SK-N-SH (cell line): Measurements from ENCODE around the gene RPS26. TPM values are rescaled to one million over a fixed set of nuclear protein-coding genes. Genes with fewer than 3 reads are reported as not detected.
"Not testable (repeated sequence)": the region's sequence is repeated elsewhere in the genome, so short reads cannot be mapped to it uniquely, and the experiment has no call there.

ENCODE experiments used
- CTCF ChIA-PET: fragments of 300-600, 350-600 bp; formaldehyde crosslinking; extraction: SDS; loops from one replicate; lab custom pipeline; 2021; lab: Yijun Ruan, JAX
- POLR2A ChIA-PET: fragments of 350-600 bp; sonication (Branson Sonifier 250); formaldehyde crosslinking; extraction: SDS; loops from one replicate; lab custom pipeline; 2020; ENCODE audit warnings: antibody characterized with exemption, inconsistent platforms; lab: Yijun Ruan, JAX
- DNase-seq: peaks from one replicate; pipeline ENCODE4 v3.0.0; 2012
- H2AFZ ChIP-seq: fragments of 200-600 bp; sonication (generic); 2 replicates; pipeline ENCODE4 v1.8.1; 2016; ENCODE audit warnings: antibody characterized with exemption, mild to moderate bottlenecking, low read depth
- H3F3A ChIP-seq: fragments of 200-600 bp; sonication (generic); replicated peaks from 2 replicates; pipeline ENCODE3; 2016; ENCODE audit warnings: antibody characterized with exemption, mild to moderate bottlenecking; ENCODE audit not compliant: insufficient read depth
- H3K27ac ChIP-seq, 2 experiments: fragments of 200-500 bp in 1 of 2; fragments of 200-600 bp in 1 of 2; sonication (Bioruptor generic) in 1 of 2; sonication (generic), shearing (Covaris generic) in 1 of 2; 2 replicates each; pipeline versions ENCODE4 v1.5.1 to v1.6.1; 2014 to 2016; ENCODE audit warnings: low read depth in 2 of 2, inconsistent platforms in 1 of 2, low read length in 1 of 2, mild to moderate bottlenecking in 1 of 2, mixed read lengths in 1 of 2
- H3K27me3 ChIP-seq: fragments of 200-600 bp; sonication (generic), shearing (Covaris generic); 2 replicates; pipeline ENCODE4 v1.6.1; 2016; ENCODE audit warnings: mixed run types; ENCODE audit not compliant: insufficient read depth
- H3K36me3 ChIP-seq, 2 experiments: fragments of 200-500 bp in 1 of 2; fragments of 200-600 bp in 1 of 2; sonication (Bioruptor generic) in 1 of 2; sonication (generic) in 1 of 2; replicated peaks in 1 of 2; 2 replicates each; pipeline versions ENCODE3 to v1.5.1; 2014 to 2016; ENCODE audit warnings: low read length in 1 of 2, mild to moderate bottlenecking in 1 of 2; ENCODE audit not compliant: insufficient read depth in 2 of 2, control insufficient read depth in 1 of 2
- H3K4me1 ChIP-seq, 2 experiments: fragments of 200-500 bp in 1 of 2; fragments of 200-600 bp in 1 of 2; sonication (Bioruptor generic) in 1 of 2; sonication (generic), shearing (Covaris generic) in 1 of 2; 2 replicates each; pipeline versions ENCODE4 v1.5.1 to v1.6.1; 2014 to 2016; ENCODE audit warnings: low read depth in 1 of 2, low read length in 1 of 2, mixed run types in 1 of 2; ENCODE audit not compliant: insufficient read depth in 2 of 2, control insufficient read depth in 1 of 2
- H3K4me2 ChIP-seq: fragments of 200-600 bp; sonication (generic), shearing (Covaris generic); 2 replicates; pipeline ENCODE4 v1.6.1; 2017; ENCODE audit warnings: mixed run types
- H3K4me3 ChIP-seq, 2 experiments: fragments of 200-500 bp in 1 of 2; fragments of 200-600 bp in 1 of 2; sonication (Bioruptor generic) in 1 of 2; sonication (generic), shearing (Covaris generic) in 1 of 2; 2 replicates each; pipeline versions ENCODE4 v1.5.1 to v1.8.1; 2014 to 2016; ENCODE audit warnings: low read depth in 2 of 2, inconsistent platforms in 1 of 2, low read length in 1 of 2, mild to moderate bottlenecking in 1 of 2, mixed read lengths in 1 of 2, moderate library complexity in 1 of 2
- H3K79me2 ChIP-seq: fragments of 200-600 bp; sonication (generic); 2 replicates; pipeline ENCODE4 v1.8.1; 2017; ENCODE audit warnings: mild to moderate bottlenecking; ENCODE audit not compliant: insufficient read depth
- H3K9ac ChIP-seq: fragments of 200-600 bp; sonication (generic); 2 replicates; pipeline ENCODE4 v1.6.1; 2017; ENCODE audit warnings: mixed run types
- H3K9me2 ChIP-seq: fragments of 200-600 bp; sonication (generic); 2 replicates; pipeline ENCODE4 v1.6.1; 2017; ENCODE audit warnings: mixed run types
- H3K9me3 ChIP-seq: fragments of 200-600 bp; sonication (generic); 2 replicates; pipeline ENCODE4 v1.6.1; 2017; ENCODE audit warnings: mixed run types, mild to moderate bottlenecking, moderate library complexity
- H4K20me1 ChIP-seq: fragments of 200-600 bp; sonication (generic); 2 replicates; pipeline ENCODE4 v1.6.1; 2017; ENCODE audit warnings: mild to moderate bottlenecking, mixed run types; ENCODE audit not compliant: insufficient read depth
- CHD2 ChIP-seq: fragments of 150-350 bp; IDR thresholded peaks from 2 replicates; pipeline ENCODE4 v1.6.1; 2018; ENCODE audit warnings: low read length; ENCODE audit not compliant: partially characterized antibody
- EZH2phosphoT487 ChIP-seq: fragments of 200-600 bp; sonication (generic); IDR thresholded peaks from 2 replicates; pipeline ENCODE4 v1.6.1; 2017; ENCODE audit warnings: low read depth, mixed run types, mild to moderate bottlenecking, antibody characterized with exemption, moderate library complexity, borderline replicate concordance
- FOSL2 ChIP-seq: IDR thresholded peaks from 2 replicates; pipeline ENCODE4 v1.4.0; 2012; ENCODE audit warnings: low read depth, mild to moderate bottlenecking, moderate library complexity, borderline replicate concordance
- FOXJ3 ChIP-seq: sonication (generic); formaldehyde crosslinking; IDR thresholded peaks from 2 replicates; pipeline ENCODE4 v1.5.1; 2020; ENCODE audit warnings: mild to moderate bottlenecking, missing genetic modification reagents
- FOXM1 ChIP-seq: IDR thresholded peaks from 2 replicates; pipeline ENCODE4 v1.4.0; 2012; ENCODE audit warnings: low read depth, mild to moderate bottlenecking
- JUND ChIP-seq: IDR thresholded peaks from 2 replicates; pipeline ENCODE4 v1.4.0; 2012
- MEF2A ChIP-seq: IDR thresholded peaks from 2 replicates; pipeline ENCODE4 v1.4.0; 2012; ENCODE audit warnings: low read depth, borderline replicate concordance
- MXI1 ChIP-seq: IDR thresholded peaks from 2 replicates; pipeline ENCODE4 v1.6.1; 2012; ENCODE audit warnings: mild to moderate bottlenecking, low read depth, low read length, improper control_type of control experiment
- NRF1 ChIP-seq: IDR thresholded peaks from 2 replicates; pipeline ENCODE4 v1.6.1; 2012; ENCODE audit warnings: low read depth, mild to moderate bottlenecking, low read length
- RAD21 ChIP-seq: IDR thresholded peaks from 2 replicates; pipeline ENCODE4 v1.6.1; 2012; ENCODE audit warnings: mild to moderate bottlenecking, low read length
- RCOR1 ChIP-seq: fragments of 150-350 bp; IDR thresholded peaks from 2 replicates; pipeline ENCODE4 v1.6.1; 2017; ENCODE audit warnings: antibody characterized with exemption, low read length
- SIN3A ChIP-seq: IDR thresholded peaks from 2 replicates; pipeline ENCODE4 v1.6.1; 2012; ENCODE audit warnings: low read depth, mild to moderate bottlenecking, low read length, moderate library complexity, borderline replicate concordance
- TCF12 ChIP-seq: IDR thresholded peaks from 2 replicates; pipeline ENCODE4 v1.4.0; 2012
- WGBS: methylation state at CpG from one replicate; pipeline ENCODE4 v1.1.6; 2017; ENCODE audit warnings: low lambda C conversion rate; 5-methylcytosine and 5-hydroxymethylcytosine counted together
- polyA plus RNA-seq, 3 experiments: library from polyadenylated mRNA; depleted of rRNA; stranded (reverse); fragments of >200 nt; gene quantifications; 2 replicates each; pipeline ENCODE4 v1.2.3, GENCODE V29; 2012
- TF ChIP-seq, protein P1 (sequence below): IDR thresholded peaks from 2 replicates; pipeline ENCODE4 v1.4.0; 2012; ENCODE audit warnings: low read depth, borderline replicate concordance
- TF ChIP-seq, protein P2 (sequence below): fragments of 150-350 bp; IDR thresholded peaks from 2 replicates; pipeline ENCODE4 v1.6.1; 2016; ENCODE audit warnings: mild to moderate bottlenecking, low read depth, low read length

Gene RPS26
- polyA plus RNA-seq, 1 of the 3 experiments (the other 2 are of a cell fraction) = 1,500 TPM

DNA sequence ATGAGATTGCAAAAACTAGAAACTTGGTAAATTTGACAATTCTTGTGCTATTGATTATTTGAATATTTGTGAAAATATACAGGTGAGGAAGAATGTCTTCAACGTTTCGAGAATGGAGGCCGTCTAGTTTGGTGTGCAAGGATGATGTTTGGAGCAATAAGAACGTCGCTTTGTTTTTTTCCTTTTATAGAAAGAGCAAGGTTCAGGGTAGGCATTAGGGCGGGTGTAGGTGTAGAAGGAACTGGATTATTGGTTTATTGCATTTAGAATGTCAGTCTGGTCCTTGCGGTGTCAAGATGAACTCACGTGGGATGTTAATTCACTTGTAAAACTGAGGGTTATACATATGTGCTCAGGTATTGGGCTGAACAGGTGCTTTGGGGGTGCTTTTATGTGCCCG lies 1.1 kb downstream of the RPS26 start:
- ChIA-PET CTCF (interaction anchor here (1.1 kb wide), 1 partner anchor 61 kb away, joined by 3 read pairs; the partner anchor contains the start of gene PA2G4), POLR2A (no interaction called here)
- Histone ChIP-seq H3K27me3 (no peaks in the 10 kb centered on the region), H3F3A (peaks cover 40% of the 10 kb centered on the region), H3K4me1 (peaks cover 6 to 10% of the 10 kb centered on the region in 2 experiments), H2AFZ (no peak overlapping the region), H4K20me1 (peaks cover 14% of the 10 kb centered on the region), H3K79me2 (peaks cover 22% of the 10 kb centered on the region), H3K27ac (peak overlapping the region; percentile 90 to 98; a peak in 3 of 4 replicates), H3K9me2 (no peaks in the 10 kb centered on the region), H3K36me3 (peaks cover 25 to 29% of the 10 kb centered on the region in 2 experiments), H3K4me3 (peak overlapping the region; percentile 81 to 93), H3K9me3 (no peaks in the 10 kb centered on the region), H3K4me2 (peak overlapping the region; percentile 82), H3K9ac (peak overlapping the region; percentile 97)
- DNase-seq = no peak
- 10% methylated on average over 9 of the region's 9 CpGs for WGBS
- no peak for TF ChIP-seq TCF12
- TF ChIP-seq CHD2 = no peak
- TF ChIP-seq EZH2phosphoT487 = no peak
- TF ChIP-seq MXI1 = no peak

DNA sequence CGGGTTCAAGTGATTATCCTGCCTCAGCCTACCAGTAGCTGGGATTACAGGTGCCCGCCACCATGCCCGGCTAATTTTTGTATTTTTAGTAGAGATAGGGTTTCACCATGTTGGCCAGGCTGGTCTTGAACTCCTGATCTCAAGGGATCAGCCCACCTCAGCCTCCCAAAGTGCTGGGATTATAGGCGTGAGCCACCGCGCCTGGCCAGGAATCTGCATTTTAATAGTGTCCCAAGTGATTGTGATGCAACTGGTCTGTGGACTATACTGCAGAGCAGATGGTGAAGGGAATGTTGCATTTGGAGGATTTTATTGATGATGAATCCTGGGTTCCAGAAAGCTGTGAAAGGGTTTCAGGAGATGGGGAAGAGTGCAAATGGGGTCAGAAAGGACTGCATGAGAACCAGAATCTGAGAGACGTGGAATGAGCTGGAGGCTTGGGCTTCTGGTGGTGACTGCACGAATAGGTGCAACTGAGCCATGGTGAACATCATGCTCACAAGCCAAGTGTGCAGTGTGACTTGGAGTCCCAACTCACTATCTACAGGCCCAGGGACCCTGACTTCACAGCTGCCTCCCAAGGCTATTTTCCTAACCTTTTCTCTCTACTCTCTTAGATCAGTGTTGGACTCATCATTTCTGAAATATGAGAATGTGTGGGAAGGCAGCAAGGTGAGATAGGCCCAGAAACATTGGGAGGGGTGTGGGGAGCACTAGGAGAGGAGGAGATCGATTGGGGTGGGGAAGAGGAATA lies 4.5 kb downstream of the RPS26 start:
- Histone ChIP-seq H3K4me2 (no peak overlapping the region), H3K4me1 (peaks cover 1 to 10% of the 10 kb centered on the region in 2 experiments; a peak in 3 of 4 replicates), H3K9ac (no peak overlapping the region), H2AFZ (no peak overlapping the region), H3K4me3 (no peak overlapping the region), H3K27me3 (no peaks in the 10 kb centered on the region), H3K27ac (peak overlapping the region; percentile 2 to 68; a peak in 1 of 4 replicates), H3K36me3 (peaks cover 25 to 29% of the 10 kb centered on the region in 2 experiments), H4K20me1 (peaks cover 14% of the 10 kb centered on the region), H3K79me2 (peaks cover 22% of the 10 kb centered on the region), H3K9me2 (no peaks in the 10 kb centered on the region), H3F3A (peaks cover 36% of the 10 kb centered on the region), H3K9me3 (no peaks in the 10 kb centered on the region)
- ChIA-PET CTCF (interaction anchor here (0.6 to 3.0 kb wide), 20 partner anchors 13 to 840 kb away, joined by 3 to 21 read pairs (median 6); partner anchors contain the start of genes ERBB3, ESYT1, RPL41 and SMARCC2), POLR2A (interaction anchor here (1.1 to 1.2 kb wide), 3 partner anchors 33 to 58 kb away, joined by 3 to 4 read pairs (median 4); partner anchors contain the start of gene PA2G4)
- DNase-seq = no peak
- WGBS = 82% methylated on average over 8 of the region's 9 CpGs
- TF ChIP-seq RCOR1 = no peak

DNA sequence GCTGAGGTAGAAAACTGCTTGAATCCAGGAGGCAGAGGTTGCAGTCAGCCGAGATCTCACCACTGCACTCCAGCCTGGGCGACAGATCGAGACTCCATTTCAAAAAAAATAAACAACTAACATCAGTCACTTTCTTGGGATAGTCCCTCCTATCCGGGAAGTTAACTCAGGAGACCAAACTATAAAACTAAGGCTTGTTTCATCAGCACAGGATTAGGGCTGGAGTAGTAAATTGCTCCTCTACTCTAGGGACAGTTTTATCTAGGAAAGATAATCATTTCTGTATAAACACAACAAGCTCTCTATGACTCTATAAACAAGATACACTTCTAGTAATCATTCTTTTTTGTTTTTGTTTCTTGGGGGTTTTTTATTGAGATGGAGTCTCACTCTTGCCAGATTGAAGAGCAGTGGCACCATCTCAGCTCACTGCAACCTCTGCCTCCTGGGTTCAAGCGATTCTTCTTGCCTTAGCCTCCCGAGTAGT lies 11.7 kb downstream of the RPS26 start:
- no peaks in the 10 kb centered on the region for H3K9me3 ChIP-seq
- no peaks in the 10 kb centered on the region for H3K9me2 ChIP-seq
- H3K4me2 ChIP-seq = no peak overlapping the region
- TF ChIP-seq JUND (no peak), FOSL2 (no peak), FOXJ3 (no peak), NRF1 (no peak), FOXM1 (no peak), MEF2A (no peak), RAD21 (no peak), SIN3A (no peak)
- TF ChIP-seq, protein P1, sequence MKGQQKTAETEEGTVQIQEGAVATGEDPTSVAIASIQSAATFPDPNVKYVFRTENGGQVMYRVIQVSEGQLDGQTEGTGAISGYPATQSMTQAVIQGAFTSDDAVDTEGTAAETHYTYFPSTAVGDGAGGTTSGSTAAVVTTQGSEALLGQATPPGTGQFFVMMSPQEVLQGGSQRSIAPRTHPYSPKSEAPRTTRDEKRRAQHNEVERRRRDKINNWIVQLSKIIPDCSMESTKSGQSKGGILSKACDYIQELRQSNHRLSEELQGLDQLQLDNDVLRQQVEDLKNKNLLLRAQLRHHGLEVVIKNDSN = no peak
- TF ChIP-seq, protein P2, sequence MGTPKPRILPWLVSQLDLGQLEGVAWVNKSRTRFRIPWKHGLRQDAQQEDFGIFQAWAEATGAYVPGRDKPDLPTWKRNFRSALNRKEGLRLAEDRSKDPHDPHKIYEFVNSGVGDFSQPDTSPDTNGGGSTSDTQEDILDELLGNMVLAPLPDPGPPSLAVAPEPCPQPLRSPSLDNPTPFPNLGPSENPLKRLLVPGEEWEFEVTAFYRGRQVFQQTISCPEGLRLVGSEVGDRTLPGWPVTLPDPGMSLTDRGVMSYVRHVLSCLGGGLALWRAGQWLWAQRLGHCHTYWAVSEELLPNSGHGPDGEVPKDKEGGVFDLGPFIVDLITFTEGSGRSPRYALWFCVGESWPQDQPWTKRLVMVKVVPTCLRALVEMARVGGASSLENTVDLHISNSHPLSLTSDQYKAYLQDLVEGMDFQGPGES = no peak
- H3K79me2 ChIP-seq = no peaks in the 10 kb centered on the region
- H3F3A ChIP-seq = no peaks in the 10 kb centered on the region
- no peaks in the 10 kb centered on the region for H3K4me1 ChIP-seq
- H4K20me1 ChIP-seq = no peaks in the 10 kb centered on the region
- ChIA-PET CTCF (interaction anchor here (1.0 to 1.9 kb wide), 3 partner anchors 14 to 64 kb away, joined by 3 to 7 read pairs (median 3); partner anchors contain the start of genes ERBB3 and ZC3H10), POLR2A (no interaction called here)
- 93% methylated on average over 6 of the region's 6 CpGs for WGBS
- no peak overlapping the region for H2AFZ ChIP-seq
- DNase-seq = no peak
- H3K36me3 ChIP-seq = no peaks in the 10 kb centered on the region
- H3K27ac ChIP-seq = no peak overlapping the region
- no peak overlapping the region for H3K4me3 ChIP-seq
- H3K9ac ChIP-seq = no peak overlapping the region
- no peaks in the 10 kb centered on the region for H3K27me3 ChIP-seq

DNA sequence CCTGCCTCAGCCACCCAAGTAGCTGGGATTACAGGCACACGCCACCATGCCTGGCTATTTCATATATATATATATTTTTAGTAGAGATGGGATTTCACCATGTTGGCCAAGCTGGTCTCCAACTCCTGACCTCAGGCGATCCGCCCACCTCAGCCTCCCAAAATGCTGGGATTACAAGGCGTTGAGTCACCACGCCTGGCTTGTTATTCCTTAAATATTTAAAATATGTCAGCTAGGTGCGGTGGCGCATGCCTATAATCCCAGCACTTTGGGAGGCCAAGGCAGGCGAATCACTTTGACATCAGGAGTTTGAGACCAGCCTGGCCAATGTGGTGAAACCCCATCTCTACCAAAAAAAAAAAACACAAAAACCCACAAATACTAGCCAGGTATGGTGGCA lies 18.2 kb downstream of the RPS26 start:
- 81% methylated on average over 8 of the region's 8 CpGs for WGBS
- ChIA-PET CTCF (interaction anchor here (1.1 to 1.2 kb wide), 2 partner anchors 13 to 134 kb away, joined by 3 to 7 read pairs; no protein-coding TSS in a partner anchor), POLR2A (interaction anchor here (0.6 kb wide), 1 partner anchor 335 kb away, joined by 3 read pairs; no protein-coding TSS in a partner anchor)
- not testable (repeated sequence) for H3K79me2 ChIP-seq, H3K27me3 ChIP-seq, DNase-seq, H3K9me2 ChIP-seq, H4K20me1 ChIP-seq, H3F3A ChIP-seq, H3K4me1 ChIP-seq, H3K27ac ChIP-seq, H2AFZ ChIP-seq, H3K36me3 ChIP-seq, H3K9ac ChIP-seq, H3K4me3 ChIP-seq, H3K9me3 ChIP-seq, H3K4me2 ChIP-seq
